Measurements from ENCODE around the gene RGL2. TPM values are rescaled to one million over a fixed set of nuclear protein-coding genes. Genes with fewer than 3 reads are reported as not detected.

The RGL2 gene
- total and polyA plus RNA-seq, 4 donors, result 72.2 to 93.7 (median 75.0) TPM

DNA sequence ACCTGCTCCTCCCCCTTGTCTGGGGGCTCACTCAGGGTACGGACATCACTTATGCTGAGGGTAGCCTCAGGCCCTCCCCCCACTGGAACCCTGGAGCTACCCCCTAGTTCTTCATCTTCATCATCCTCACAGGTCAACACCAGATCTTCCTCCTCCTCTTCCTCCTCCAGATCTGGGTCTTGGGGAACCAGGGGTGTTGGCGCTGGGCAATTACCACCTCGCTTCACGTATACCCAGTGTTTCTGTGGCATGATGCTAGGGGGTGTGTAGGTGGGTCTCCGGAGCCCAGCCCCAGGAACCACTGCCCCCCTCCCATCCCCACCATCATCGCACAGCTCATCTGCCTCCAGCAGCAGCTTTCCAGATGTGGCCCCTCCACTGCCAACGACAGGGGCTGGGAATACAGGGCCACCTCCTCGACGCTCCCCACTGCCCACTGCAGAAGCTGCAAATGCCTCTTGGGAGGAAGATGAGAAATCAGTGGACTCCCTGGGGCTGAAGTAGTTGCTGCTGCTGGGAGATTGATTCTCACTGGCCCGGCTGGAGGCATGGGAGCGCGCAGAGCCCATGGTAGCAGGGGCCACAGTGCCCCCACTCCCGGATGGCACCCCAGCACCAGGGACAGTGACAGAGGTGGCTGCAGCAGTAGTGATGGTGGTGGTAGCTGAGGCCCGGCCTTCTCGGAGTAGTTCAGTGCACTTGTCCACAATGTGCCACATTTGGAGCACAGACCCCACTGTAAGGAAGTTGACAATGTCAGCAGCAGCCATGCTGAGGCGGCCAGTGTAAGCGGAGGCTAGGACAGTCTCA, 17.3 kb upstream of the RGL2 start:
- TF ChIP-seq, protein P1, sequence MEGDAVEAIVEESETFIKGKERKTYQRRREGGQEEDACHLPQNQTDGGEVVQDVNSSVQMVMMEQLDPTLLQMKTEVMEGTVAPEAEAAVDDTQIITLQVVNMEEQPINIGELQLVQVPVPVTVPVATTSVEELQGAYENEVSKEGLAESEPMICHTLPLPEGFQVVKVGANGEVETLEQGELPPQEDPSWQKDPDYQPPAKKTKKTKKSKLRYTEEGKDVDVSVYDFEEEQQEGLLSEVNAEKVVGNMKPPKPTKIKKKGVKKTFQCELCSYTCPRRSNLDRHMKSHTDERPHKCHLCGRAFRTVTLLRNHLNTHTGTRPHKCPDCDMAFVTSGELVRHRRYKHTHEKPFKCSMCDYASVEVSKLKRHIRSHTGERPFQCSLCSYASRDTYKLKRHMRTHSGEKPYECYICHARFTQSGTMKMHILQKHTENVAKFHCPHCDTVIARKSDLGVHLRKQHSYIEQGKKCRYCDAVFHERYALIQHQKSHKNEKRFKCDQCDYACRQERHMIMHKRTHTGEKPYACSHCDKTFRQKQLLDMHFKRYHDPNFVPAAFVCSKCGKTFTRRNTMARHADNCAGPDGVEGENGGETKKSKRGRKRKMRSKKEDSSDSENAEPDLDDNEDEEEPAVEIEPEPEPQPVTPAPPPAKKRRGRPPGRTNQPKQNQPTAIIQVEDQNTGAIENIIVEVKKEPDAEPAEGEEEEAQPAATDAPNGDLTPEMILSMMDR (IDR thresholded peaks at IDR 0.05; ENCODE audit: control extremely low read depth, extremely low read depth), result no peak
- H3K4me3 ChIP-seq, result no peak overlapping the region
- ATAC-seq (ENCODE audit: insufficient read depth, low FRiP score) (no peak), DNase-seq (no peak)
- no peak overlapping the region for H3K9ac ChIP-seq (ENCODE audit: insufficient read depth in 1 of 2, low read length in 2 of 2)
- H3K9me3 ChIP-seq (ENCODE audit: control insufficient read depth in 4 of 4, insufficient read depth in 3 of 4, low read length in 3 of 4), result no peaks in the 10 kb centered on the region
- 92 to 93% methylated on average over 17 of the region's 17 CpGs for WGBS, 2 donors
- H3K27ac ChIP-seq (ENCODE audit: low read depth in 1 of 2, low read length in 1 of 2), result peak overlapping the region in 1 of 2 donors; percentile 97
- peaks cover 4 to 46% (median 27%) of the 10 kb centered on the region in 4 donors for H3K36me3 ChIP-seq (ENCODE audit: control insufficient read depth in 4 of 4, insufficient read depth in 4 of 4, low read length in 4 of 4)
- peaks cover 8 to 33% (median 16%) of the 10 kb centered on the region in 5 donors for H3K4me1 ChIP-seq (ENCODE audit: control insufficient read depth in 5 of 5, insufficient read depth in 5 of 5, low read length in 5 of 5)
- no peaks in the 10 kb centered on the region for H3K27me3 ChIP-seq (ENCODE audit: control insufficient read depth in 3 of 3, insufficient read depth in 3 of 3, low read length in 2 of 3)

DNA sequence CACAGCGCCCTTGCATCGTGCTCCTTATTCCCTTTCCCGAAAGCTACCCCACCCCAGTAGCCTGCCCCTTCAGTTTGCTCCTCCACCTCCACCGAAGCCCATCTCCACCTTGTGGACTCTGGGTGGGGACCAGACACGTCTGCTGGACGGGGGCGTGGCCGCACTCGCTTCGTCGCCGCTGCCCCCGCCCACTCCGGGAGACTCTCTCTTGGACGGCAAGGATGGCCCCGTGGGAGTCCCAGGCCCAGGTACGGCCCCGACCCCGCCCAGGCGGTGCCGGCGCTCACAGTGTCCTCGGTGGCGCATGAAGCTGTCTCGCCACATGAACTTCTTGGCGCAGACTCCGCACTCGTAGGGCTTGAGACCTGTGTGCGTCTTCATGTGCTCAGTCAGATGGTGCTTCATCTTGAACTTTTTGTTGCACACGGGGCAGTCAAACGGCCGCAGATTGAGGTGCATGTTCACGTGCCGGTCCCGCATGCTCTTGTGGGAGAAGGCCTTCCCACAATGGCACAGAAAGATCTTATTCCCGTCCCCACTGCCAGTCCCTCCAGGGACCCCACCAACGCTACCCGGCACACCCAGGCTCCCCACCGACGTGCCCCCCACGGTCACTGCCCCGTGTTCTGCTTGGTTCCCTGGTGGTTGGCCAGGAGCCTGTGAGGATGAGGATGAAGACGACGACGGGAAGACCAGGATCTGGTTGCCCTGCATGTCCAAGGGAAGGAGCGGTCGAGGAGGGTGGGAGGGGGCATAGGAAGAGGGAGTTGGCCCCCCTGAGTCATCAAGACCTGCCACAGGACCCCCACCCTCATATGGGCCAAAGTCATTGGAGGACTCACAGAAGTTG, 16.4 kb upstream of the RGL2 start:
- Histone ChIP-seq H3K9me3 (ENCODE audit: control insufficient read depth in 4 of 4, insufficient read depth in 3 of 4, low read length in 3 of 4) (no peaks in the 10 kb centered on the region), H3K4me3 (no peak overlapping the region), H3K36me3 (ENCODE audit: control insufficient read depth in 4 of 4, insufficient read depth in 4 of 4, low read length in 4 of 4) (peaks cover 4 to 38% (median 19%) of the 10 kb centered on the region in 4 donors), H3K9ac (ENCODE audit: insufficient read depth in 1 of 2, low read length in 2 of 2) (peak overlapping the region in 1 of 2 donors; percentile 73), H3K4me1 (ENCODE audit: control insufficient read depth in 5 of 5, insufficient read depth in 5 of 5, low read length in 5 of 5) (peaks cover 8 to 33% (median 16%) of the 10 kb centered on the region in 5 donors), H3K27ac (ENCODE audit: low read depth in 1 of 2, low read length in 1 of 2) (peak overlapping the region; percentile 96 to 97), H3K27me3 (ENCODE audit: control insufficient read depth in 3 of 3, insufficient read depth in 3 of 3, low read length in 2 of 3) (no peaks in the 10 kb centered on the region)
- ATAC-seq (ENCODE audit: insufficient read depth, low FRiP score) (no peak), DNase-seq (peak in 1 of 3 donors; percentile 25)
- WGBS, 2 donors, result 48 to 52% methylated on average over 47 of the region's 47 CpGs
- TF ChIP-seq, protein P1 (IDR thresholded peaks at IDR 0.05; ENCODE audit: control extremely low read depth, extremely low read depth), result no peak

DNA sequence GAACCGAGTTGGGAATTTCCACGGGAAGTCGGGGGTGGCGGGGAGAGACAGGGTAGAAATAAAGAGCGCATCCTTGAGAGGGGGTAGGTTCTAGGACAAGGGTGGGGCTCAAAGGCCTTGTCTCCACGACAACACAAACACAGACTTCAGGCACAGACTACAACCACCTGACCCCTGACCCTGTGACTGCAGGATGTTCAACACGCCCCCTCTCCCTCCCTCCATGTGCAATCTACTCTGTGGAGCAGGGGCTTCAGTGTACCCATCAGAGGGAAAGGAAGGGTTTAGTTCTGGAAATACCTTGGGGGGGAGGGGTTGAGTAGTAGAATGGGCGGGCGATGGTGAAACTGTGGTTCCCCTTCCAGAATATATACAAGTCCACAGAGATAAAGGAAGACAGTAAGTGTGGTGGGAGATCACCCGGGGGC, 15.8 kb upstream of the RGL2 start:
- Histone ChIP-seq H3K9ac (ENCODE audit: insufficient read depth in 1 of 2, low read length in 2 of 2) (peak overlapping the region in 1 of 2 donors; percentile 73), H3K4me3 (peak overlapping the region; percentile 81), H3K36me3 (ENCODE audit: control insufficient read depth in 4 of 4, insufficient read depth in 4 of 4, low read length in 4 of 4) (peaks cover 4 to 32% (median 13%) of the 10 kb centered on the region in 4 donors), H3K4me1 (ENCODE audit: control insufficient read depth in 5 of 5, insufficient read depth in 5 of 5, low read length in 5 of 5) (peaks cover 8 to 33% (median 16%) of the 10 kb centered on the region in 5 donors), H3K27ac (ENCODE audit: low read depth in 1 of 2, low read length in 1 of 2) (peak overlapping the region; percentile 96 to 97), H3K9me3 (ENCODE audit: control insufficient read depth in 4 of 4, insufficient read depth in 3 of 4, low read length in 3 of 4) (no peaks in the 10 kb centered on the region), H3K27me3 (ENCODE audit: control insufficient read depth in 3 of 3, insufficient read depth in 3 of 3, low read length in 2 of 3) (no peaks in the 10 kb centered on the region)
- DNase-seq (peak; percentile 79 to 83 (median 81)), ATAC-seq (ENCODE audit: insufficient read depth, low FRiP score) (peak; percentile 15)
- TF ChIP-seq, protein P1 (IDR thresholded peaks at IDR 0.05; ENCODE audit: control extremely low read depth, extremely low read depth), result no peak
- WGBS, 2 donors, result 1 to 2% methylated on average over 10 of the region's 10 CpGs
